GM03348 (cell line): ENCODE results near the gene PRDM16.

Experiments
- DNase-seq: peaks from one replicate; pipeline ENCODE4 v3.0.0; 2012; ENCODE audit warnings: low spot score

PRDM16 gene

DNA sequence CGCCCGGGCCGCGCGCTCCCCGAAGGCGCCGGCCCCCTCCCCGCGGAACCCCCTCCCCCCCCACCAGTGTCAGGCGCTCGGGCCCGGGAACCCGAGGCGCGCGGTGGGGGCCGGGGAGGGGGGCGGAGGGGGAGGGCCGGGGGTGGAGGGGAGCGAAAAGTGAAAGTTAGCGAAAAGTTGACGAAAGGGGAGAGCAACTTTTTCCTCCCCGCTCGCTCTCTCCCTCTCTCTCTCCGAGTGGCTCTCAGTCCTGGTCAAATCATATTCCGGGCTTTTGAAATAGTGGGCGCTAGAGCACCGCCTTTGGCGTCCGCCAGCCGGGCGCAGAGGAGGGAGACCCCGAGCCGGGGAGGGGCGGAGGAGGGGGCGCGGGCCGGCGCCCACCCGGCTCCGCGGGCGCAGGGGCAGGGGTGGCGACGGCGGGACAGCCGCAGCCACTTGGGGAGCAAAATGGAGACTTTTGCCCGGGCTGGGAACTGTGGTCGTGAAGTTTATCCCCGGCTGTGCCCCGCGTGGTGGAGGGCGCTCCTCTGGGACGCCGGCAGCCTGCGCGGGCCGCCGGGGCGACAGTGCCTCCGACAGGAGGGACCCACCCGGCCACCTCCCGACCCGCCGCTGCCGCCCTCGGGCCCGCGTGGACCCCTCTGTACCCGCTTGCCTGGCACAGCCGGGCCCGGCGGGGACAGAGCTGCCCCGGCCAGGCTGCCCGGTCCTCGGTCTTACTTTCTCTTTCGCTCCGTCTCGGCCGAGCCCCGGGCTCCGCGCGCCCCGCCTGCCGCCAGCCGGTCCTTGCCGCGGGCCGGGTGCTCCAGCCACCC is 697 bp downstream of the PRDM16 start:
- DNase-seq: peak; percentile 85

DNA sequence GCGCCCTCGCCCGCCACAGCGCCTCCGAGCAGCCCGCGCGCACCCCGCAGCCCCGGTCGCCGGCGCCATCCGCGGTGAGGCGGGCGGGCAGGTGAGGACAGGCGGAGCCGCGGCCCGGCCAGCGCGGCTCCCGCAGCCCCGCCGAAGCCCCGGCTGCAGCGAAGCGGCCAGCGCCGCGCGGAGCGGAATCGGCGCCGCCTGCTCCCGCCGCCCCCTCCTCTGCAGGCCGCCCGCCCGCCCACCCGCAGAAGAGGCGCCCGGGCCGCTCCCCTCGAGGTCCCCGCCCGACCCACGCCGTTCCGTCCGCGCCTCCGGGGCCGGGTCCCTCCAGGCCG is 1.3 kb downstream of the PRDM16 start:
- DNase-seq: no peak

DNA sequence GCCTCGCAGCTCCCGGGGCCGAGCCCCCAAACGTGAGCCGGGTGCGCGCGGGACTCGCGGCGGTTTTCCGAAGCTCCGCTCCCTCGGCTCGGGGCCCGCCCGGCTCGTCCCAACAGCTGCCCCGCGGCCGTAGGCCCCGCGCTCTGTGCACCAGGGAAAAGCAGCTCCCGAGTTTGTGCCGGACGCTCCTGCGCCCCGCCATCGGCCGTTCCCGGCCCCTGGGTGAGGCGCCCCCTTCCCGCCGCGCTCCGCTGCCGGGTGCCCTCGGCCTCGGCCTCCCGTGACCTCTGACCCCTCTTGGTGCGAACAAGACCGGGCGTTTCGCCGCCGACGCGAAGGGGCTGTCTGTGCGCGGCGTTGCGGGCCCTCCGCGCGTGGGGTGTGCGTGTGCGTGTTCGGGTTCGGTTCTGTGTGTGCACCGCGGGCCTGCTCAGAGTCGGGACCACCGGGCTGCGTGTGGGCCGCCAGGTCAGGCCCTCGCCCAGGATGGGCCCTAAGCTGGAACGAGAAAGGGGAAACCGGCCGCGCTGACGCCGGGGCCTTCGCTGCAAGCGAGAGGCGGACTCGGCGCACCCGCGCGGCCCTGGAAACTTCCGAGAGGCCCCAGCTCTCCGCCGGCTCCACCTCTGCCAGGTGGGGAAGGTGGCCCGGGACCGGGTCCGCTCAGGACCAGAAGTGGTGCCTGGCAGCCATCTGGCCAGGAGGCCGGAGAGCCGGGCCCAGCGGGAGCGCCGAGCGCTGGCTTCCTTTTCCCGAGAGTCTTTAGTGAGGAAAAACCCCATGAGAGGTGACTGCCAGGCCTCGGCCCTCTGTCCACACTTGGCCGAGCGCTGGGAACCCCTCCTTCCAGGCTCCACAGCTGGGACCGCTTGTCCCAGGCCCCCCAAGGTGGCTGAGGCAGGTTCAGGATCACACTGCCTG is 1.9 kb downstream of the PRDM16 start:
- peak; percentile 51 for DNase-seq

DNA sequence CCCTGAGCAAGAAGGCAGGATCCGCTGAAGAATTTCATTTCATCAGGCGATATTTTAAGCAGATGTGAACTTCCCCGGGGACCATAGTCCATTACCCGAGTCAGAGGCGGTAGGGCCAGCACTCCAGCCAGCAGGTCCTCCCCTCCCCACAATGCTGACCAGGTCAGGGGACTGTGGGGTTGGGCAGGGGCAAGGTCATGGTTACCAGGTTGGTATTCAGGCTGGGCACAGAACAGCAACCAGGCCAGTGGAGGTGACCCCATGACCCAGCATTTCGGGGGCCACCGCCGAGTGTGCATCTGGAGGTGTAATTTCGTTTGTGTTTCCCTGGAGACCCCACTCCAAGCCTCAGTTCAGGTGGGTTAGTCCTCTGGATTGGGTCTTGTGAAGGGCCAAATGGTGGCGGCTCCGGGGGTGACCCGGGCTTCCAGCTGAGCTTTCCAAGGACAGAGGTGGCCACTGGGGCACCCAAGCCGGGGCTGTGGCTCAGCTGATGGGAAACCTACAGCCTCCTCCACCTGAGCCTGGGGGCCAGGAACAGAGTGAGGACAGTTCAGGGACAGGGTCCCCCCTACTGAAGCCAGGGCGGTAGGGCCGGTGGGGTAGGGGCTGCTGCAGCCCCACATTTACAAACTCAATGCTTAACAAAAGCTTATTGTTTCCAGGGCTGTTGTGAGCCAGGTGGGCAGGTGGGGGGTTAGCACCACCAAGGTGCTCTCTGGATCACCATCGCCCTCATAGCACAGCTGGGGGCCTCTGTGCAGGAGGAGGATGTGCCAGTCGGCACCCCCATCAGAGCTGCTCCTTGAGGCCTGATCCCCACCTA is 2.8 kb downstream of the PRDM16 start:
- no peak for DNase-seq

DNA sequence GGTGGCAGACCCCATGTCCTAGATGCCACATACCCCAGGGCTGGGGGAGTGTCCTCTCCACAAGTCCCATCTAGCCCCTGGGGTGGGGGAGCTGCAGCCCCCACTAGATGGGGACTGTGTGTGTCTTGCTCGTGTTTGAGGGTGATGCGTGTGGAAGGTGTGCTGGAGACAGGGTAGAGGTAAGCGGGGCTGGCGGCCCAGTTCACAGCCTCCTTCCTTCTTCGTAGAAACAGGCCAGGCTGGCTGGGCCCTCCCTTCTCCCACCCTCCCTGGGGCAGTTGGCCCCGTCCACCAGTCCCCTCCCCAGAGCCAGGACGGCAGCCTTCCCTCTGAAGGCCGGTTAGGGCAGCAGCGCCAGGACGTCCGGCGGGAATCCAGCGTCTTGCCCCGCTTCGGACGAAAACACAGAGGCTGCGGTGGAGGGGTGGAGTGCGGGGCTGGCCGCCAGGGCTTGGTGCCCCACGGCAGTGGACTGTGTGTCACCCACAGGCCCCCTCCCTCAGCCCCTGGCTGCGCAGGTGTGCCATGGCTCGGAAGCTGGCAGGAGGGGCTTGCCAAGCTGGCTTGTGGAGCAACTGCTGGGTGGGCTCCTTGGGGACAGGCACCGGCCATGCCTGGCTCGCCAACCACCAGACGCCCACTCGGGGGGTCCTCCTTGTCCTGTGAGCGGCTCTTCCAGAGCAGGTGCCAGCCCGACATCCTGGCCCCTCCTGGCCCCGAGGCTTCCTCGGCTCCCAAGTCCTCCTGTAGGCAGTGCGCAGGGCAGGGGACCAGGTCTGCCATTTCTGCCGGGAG is 3.6 kb downstream of the PRDM16 start:
- DNase-seq: no peak

DNA sequence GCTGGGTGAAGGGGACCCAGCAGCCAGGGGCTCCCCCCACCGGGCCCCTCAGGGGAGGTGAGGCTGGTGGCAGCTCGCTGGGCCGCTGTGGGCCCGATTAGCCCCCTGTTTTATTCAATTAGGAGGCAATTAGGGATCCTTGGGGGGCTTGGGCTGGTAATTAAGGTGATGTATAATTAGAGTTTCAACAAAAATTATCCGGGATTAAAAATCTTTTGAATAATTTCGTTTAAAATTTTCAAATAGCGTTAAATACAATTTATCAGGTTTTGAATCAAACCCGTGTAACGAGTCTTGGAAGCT is 4.1 kb downstream of the PRDM16 start:
- no peak for DNase-seq

DNA sequence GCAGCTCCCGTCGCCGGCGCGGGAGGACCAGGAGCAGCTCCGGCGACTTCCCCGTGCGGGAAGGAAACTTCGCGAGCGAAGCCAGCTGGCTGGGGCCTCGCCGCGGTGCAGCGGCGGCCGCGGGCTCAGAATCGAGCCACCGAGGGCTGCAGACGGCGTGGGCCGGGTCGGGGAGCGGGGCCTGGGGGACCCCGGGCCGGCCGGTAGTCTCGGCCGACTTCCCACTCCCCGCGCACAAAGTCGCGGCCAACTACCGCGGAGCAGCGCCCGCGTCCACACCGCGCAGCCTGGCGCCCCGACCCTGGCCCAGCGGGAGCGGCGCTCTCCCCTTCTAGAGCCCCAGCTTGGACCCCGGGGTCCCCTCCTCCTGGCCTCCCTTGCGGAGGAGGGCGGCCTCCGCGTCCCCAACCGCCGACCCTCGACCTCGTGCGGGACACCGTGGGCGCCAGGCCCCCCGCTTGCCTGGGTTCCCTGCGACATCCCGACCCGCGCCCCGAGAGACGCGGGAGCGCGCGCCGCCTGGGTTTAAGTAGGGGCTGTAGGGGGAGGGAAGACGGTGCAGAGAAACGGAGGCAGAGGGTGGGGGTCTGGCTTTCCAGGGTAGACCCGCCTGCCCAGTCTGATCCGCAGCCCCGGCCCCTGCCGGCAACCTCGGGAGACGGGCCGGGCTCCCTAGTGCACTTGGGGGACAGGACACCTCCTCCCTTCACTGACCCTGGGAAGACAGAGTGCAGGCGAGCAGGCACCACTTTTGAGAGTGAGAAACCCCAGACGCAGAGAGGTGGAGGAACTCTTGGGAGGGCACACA is 4.7 kb downstream of the PRDM16 start:
- no peak for DNase-seq

DNA sequence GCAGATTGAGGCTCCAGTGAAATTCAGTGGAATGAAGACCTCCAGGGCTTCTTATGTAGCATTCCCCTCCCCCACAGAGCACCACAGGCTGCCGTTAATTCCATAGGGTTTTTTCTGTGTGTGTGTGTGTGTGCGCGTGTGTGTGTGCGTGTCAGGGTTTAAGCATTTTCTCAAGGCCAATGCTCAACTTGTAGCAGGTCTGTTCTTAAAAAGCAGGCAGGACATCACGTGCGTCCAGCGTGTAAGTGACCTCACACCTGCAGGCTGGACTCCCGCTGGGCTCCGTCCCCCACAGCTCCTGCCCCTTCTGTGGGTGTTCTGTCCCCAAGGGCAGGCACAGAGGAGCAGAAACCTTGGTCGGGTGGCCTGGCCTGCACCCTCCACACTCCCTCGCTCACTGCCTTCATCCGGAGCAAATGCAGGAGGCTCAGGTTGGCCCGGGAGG is 5.3 kb downstream of the PRDM16 start:
- DNase-seq: no peak

DNA sequence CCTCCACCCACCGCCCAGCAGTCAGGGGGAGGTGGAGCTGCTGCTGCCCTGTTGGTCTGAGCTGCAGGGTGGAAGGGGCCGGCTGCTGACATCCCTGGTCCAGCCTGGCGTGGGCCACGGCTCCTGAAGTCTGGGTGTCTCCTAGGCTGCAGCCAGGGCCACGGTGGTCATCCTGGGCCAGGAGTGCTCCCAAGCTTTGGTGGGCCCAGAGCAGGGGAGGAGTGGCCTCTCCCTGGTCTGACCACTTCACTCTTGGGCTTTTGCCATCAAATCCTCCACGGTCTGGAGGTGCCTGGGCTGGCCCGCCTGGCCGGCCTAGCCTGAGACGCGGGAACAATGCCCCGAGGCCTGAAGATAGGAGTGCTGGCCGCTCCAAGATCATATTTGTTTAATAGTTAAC is 5.8 kb downstream of the PRDM16 start:
- no peak for DNase-seq

DNA sequence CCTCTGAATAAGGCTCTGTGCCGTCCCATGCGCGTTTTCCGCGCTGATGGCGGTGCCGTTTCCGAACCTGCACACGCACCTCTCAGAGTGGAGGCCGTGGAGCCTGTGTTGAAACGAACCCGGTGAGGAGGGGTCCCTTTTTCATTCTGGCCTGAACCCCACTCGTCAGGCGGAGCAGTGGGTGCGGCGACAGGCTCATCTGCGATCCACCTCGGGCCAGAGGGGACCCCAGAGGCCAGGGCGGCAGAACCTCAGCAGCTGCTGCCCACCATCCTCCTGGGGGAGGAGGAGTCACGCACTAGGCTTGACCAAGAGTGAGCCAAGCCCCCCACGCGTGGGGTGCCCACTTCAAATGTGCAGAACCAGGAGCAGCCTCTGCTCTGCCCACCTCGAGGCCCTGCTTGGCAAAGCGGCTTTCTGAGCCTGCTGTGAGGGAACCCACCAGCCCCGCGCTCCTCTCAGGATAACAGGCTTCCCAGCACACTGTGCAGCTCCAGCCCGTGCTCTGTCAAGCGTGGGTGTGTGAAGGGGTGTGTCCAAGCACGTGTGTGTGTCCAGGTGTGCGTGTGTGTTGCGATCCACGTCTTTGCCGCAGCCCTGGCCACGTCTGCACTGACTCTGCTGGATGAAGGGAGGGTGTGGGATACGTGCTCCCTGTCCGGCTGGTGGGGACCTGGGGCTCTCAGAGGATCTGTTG is 6.8 kb downstream of the PRDM16 start:
- no peak for DNase-seq

DNA sequence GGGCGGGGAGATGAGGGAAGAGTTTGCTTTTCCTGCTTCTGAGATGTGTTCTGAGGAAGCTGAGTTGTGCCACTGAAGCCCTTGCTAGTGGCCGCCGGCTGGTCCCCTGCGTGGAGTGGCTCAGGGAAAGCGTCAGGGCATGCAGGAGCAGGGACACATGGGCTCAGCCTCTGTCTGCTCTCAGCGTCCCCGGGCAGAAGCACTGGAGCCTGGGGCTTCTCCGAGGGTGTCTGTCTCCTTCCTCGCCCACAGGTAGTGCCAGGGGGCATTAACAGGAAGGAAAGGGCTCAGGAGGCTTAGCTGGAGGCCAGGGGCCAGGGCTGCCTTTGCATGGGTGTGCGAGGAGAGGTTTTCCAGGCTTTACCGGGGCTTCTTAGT is 7.3 kb downstream of the PRDM16 start:
- no peak for DNase-seq

DNA sequence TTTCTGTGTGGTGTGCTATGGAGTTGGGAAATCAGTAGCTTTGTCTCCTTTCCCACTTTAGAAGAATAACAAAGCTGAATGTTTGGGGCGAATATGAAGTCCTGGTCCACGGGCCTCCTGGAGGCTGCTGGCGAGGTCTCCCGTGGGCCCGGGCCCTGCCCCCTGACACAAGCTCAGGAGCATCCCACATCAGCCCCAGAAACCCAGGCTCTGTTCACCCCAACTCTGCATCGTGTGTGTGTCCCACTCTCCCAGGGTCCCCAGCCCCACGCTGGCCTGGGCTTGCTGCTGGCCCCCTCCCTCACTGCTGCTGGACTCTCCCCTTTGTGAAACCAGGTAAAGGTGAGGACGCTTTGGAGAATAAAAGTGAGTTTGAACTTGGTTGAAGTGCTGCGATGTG is 8.1 kb downstream of the PRDM16 start:
- DNase-seq: no peak

DNA sequence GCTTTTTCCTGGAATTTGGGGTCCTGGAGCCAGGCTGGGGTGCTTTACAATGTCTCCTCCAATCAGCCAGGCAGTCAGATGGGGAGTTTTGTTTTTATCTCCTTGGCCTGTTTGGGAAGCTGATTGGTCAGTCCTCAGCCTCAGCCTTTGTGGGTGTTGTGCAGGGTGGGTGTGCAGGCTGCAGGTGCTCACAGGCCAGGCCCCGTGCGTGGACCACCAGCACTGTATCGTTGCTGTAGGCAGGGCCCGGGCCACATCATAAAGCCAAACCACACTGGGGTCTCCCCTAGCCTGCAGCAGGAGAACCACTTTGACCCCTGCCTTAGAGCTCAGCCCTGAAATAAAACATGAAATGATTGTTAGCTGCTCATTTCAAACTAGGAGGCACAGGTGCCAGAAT is 8.6 kb downstream of the PRDM16 start:
- DNase-seq: no peak

DNA sequence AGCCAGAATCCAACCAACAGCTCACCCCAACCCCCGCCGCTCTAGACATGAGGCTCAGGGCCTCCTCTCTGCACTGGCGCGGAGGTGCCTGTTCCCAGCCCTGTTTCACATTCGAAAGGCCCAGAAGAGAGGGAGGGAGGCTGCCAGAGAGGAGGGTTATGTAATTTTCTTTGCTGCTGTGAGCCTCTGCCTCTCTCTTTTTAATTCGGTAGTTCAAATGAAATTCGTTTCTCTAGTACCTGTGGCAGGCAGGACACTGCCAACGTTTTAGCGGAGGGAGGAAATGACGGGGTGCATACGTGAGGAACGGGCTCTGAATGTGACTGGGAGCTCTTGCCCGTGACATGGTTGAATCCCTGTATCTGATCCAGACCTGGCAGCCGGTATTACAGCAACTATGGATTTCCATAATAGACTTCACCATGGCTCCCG is 9.4 kb downstream of the PRDM16 start:
- DNase-seq: no peak

DNA sequence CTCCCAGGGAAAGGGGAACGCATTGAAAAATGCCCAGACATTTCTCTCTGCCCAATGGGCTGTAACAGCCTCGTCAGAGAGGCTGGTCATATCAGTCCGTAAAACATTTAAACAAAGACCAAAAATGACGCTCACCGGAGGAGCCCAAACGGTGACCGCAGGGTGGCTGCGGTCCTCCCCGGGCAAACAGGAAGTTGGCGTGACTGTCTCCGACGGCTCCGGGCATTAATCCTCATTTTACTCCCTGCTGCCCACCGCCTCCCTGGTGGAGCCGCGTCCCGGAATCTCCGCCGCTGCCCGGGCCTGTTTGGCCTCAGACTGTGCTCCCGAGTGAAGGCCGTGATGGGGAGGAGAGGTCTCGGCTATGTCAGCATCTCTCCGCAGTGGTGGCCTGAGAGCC is 9.9 kb downstream of the PRDM16 start:
- DNase-seq: no peak

DNA sequence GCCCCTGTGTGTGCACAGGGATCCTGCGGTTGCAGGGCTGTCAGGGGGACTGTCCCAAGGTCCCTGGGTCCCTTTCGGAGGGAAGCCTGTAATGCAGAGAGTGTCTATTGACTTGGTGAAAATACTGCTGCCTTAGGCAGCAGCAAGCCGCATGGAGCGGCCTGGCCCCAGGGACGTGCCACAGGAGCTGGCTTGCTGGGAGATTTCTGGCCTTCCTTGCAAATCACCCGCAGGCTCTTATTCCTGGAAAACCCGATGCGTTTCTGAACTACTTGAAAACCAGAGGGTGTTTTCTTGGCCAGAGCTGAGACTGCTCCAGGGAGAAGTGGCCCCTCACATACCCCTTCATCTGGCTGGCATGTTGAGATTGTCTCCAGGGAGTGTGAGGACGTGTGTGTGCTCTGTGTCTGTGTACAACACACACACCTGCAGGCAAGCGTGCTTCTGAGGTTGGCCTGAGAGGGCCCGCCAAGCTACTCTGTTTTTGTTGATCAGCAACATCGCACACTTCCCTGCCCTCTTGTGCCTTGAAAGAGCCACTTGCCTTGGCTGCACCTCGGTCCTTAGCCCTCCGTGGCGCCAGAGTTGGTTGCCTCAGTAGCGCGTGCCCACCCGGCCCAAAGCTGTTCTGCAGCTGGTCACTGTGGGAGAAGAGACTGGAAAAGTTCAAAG is 10.5 kb downstream of the PRDM16 start:
- DNase-seq: no peak

DNA sequence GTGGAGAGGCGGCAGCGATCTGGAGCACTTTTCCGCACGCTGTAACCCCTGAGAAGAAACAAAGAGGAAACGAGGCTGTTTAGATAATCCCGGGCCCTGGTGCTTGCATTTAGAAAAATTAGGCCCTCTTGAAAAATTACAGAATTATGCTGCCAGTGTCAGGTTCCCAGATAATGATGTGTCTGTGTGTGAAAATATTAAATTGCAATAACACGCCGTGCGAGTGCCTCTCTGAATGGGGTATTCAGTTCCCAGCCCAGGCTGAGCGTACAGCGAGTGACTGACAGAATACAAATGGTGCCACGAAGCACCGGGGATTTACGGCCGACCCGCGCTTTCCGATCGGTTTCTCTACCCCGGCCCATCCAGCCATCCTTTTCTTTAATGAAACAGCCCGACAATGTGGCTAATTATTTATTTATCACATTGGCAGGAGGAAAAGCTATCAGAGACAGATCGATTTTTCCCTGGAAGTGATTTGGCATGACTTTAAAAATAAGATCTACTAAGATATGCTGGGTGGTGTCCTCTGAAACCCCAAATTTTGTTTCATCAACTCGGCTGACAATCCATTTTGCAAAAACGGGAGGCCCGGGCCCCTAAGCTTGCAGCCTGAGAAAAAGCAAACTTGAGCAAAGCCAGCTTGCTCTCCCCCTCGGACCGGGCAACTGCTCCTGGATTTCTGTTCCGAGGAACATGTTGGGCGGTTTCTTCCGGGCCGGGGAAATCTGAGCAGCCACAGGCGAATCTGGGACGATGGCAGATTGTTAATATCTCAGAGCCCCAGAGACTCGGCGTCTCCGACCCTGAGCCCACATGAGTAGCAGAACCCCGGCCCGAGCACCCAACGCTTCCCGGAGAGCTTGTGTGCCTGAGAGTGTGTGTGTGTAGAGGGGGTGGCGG is 11.3 kb downstream of the PRDM16 start:
- DNase-seq: no peak

DNA sequence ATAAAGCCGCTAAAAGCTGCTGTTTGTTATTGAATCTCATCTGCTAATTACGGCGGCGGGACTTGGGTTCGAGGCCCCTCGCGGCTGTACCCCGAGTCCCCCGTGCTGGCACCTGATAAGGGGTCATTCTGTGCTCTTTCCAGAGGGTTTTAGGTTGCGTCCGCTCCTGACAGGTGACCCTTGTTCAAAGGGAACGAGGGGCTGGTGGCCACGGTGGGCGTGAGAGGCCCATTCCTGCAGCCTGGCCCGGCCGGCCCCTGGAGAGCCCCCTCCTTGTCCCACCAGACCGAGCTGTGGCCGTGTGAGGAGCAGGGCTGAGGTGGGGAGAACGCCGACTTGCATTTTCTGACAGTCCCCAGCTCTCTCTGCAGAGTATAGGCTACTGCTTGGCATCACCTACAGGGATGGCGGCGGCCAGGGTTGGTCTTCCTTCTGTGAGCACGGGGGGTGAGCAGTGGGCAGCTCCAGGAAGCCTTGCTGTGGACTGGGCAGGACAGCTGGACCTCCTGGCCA is 12.2 kb downstream of the PRDM16 start:
- no peak for DNase-seq
